ENCODE measurements around the gene SH3BP5.

DNA sequence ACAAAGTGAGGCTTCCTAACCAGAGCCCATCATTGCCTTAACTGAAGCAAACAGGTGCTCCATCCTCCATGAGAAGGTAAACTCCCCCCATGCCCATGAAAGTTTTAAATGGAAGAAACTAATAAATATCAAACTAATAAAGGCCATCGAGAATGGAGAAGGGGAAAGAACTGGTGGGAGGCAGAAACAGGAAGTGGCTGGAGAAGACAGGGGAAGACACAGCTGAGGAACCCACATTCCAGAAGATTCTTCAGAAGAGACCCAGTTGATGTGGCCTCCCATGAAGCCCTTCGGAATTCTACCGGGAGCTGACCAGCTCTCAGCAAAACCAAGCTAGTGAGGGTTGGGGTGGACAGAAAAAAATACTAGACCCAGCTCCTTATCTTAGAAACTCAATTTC lies 41.6 kb downstream of the SH3BP5 start:
- TF ChIP-seq, protein P1, sequence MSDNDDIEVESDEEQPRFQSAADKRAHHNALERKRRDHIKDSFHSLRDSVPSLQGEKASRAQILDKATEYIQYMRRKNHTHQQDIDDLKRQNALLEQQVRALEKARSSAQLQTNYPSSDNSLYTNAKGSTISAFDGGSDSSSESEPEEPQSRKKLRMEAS (IDR thresholded peaks at IDR 0.05; ENCODE audit: low read depth, low read length) = no peak
- TF ChIP-seq, protein P2, sequence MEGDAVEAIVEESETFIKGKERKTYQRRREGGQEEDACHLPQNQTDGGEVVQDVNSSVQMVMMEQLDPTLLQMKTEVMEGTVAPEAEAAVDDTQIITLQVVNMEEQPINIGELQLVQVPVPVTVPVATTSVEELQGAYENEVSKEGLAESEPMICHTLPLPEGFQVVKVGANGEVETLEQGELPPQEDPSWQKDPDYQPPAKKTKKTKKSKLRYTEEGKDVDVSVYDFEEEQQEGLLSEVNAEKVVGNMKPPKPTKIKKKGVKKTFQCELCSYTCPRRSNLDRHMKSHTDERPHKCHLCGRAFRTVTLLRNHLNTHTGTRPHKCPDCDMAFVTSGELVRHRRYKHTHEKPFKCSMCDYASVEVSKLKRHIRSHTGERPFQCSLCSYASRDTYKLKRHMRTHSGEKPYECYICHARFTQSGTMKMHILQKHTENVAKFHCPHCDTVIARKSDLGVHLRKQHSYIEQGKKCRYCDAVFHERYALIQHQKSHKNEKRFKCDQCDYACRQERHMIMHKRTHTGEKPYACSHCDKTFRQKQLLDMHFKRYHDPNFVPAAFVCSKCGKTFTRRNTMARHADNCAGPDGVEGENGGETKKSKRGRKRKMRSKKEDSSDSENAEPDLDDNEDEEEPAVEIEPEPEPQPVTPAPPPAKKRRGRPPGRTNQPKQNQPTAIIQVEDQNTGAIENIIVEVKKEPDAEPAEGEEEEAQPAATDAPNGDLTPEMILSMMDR (IDR thresholded peaks at IDR 0.05; ENCODE audit: low read depth, low read length) = no peak
- TF ChIP-seq POLR2A (IDR thresholded peaks at IDR 0.05; ENCODE audit: extremely low read depth, insufficient read length) = no peak
